Kidney (tissue), 14 donors: ENCODE measurements around the gene ARF6. TPM values are rescaled to one million over a fixed set of nuclear protein-coding genes. Genes with fewer than 3 reads are reported as not detected.
"Not testable (repeated sequence)": the region's sequence is repeated elsewhere in the genome, so short reads cannot be mapped to it uniquely, and the experiment has no call there.

ENCODE experiments used
- DNase-seq, 5 donors: peaks; one replicate each; pipeline ENCODE4 v3.0.0-alpha.2; 2013 to 2020
- FAIRE-seq: peaks from 2 replicates; lab custom pipeline; 2012; peaks lifted over from hg19 to GRCh38; lab: Jason Lieb, UNC
- H3K27ac ChIP-seq, 2 donors: one replicate each; pipeline ENCODE4 v1.7.0; 2013; ENCODE audit warnings: low read depth in 2 of 2, low read length in 2 of 2, inconsistent platforms in 1 of 2
- H3K27me3 ChIP-seq: one replicate; pipeline ENCODE4 v1.7.1; 2013; ENCODE audit warnings: low read length, inconsistent platforms; ENCODE audit not compliant: control insufficient read depth, insufficient read depth
- H3K36me3 ChIP-seq, 3 donors: one replicate each; pipeline versions ENCODE4 v1.7.0 to v1.7.1; 2013; ENCODE audit warnings: low read length in 3 of 3, control low read depth in 1 of 3, inconsistent platforms in 1 of 3; ENCODE audit not compliant: insufficient read depth in 3 of 3, control insufficient read depth in 2 of 3
- H3K4me1 ChIP-seq, 3 donors: one replicate each; pipeline versions ENCODE4 v1.7.0 to v1.7.1; 2013; ENCODE audit warnings: low read length in 3 of 3, inconsistent platforms in 1 of 3, low read depth in 1 of 3; ENCODE audit not compliant: control insufficient read depth in 2 of 3, insufficient read depth in 2 of 3
- H3K4me3 ChIP-seq, 3 donors: one replicate each; pipeline versions ENCODE4 v1.7.0 to v1.8.1; 2013; ENCODE audit warnings: low read length in 3 of 3, control low read depth in 1 of 3, inconsistent platforms in 1 of 3
- H3K9ac ChIP-seq, 3 donors: one replicate each; pipeline versions ENCODE4 v1.7.0 to v1.7.1; 2013; ENCODE audit warnings: low read length in 3 of 3, control low read depth in 1 of 3, inconsistent platforms in 1 of 3
- H3K9me3 ChIP-seq, 3 donors: one replicate each; pipeline versions ENCODE4 v1.7.0 to v1.7.1; 2013; ENCODE audit warnings: low read length in 3 of 3, control low read depth in 1 of 3, inconsistent platforms in 1 of 3; ENCODE audit not compliant: control insufficient read depth in 2 of 3, insufficient read depth in 1 of 3
- intact Hi-C: fragments of 100-400 bp; cut with DNase I; formaldehyde crosslinking; loops from one replicate; pipeline ENCODE4 v1.11.1; 2022
- polyA plus RNA-seq: library from polyadenylated mRNA; stranded (reverse); fragments of 350-450 nt; fragmentation: Illumina TruSeq; extraction: RNeasy Lipid Tissue Mini Kit (QIAGEN cat#74804); gene quantifications from one replicate; pipeline ENCODE4 v1.2.3, GENCODE V29; 2014; ENCODE audit warnings: low read depth, low replicate concordance; ENCODE audit not compliant: insufficient read depth
- total RNA-seq: library from RNA; stranded (reverse); fragmentation: NEBNext Ultra II Directional; extraction: Animal tissue kit (Norgen Biotek cat#: 25700); gene quantifications from one replicate; pipeline ENCODE4 v1.2.1, GENCODE V29; 2021
- TF ChIP-seq, protein P1 (sequence below): IDR thresholded peaks from 3 replicates; pipeline ENCODE4 v1.5.1; 2012; ENCODE audit warnings: mild to moderate bottlenecking, moderate library complexity, borderline replicate concordance; ENCODE audit not compliant: insufficient read depth; ENCODE audit errors: extremely low read depth
- donor health status: control.
- donor health status: control.
- donor health status: control.
- donor health status: control.
- donor health status: control.
- donor health status: DM: yes; HTN: yes; CAD: no.
- donor health status: Normal renal cell carcinoma (clear cell type).

The ARF6 gene
- total and polyA plus RNA-seq, 2 donors from 2014 or later, result 38.9 to 87.1 TPM

DNA sequence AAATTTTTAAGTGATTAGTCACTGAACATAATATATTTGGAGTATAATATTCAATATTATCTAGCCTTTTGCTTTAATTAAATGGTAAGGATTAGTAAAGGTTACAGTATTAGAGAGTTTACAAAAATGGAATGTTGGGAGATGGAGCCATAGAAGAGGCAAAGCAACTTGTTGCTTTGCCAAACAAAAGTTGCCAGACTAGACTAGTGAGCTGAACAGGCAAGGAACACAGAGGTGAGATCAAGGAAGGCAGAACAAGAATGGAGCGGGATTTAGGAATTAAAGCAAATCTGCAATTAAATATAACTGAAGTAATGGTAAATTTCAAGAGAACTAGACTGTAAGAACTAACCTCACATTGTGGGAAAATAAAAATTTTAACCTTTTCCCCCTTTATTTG is 5.1 kb downstream of the ARF6 start:
- DNase-seq (no peak), FAIRE-seq (no peak)
- H3K4me3 ChIP-seq, result peak overlapping the region in 1 of 3 donors; percentile 28
- H3K27ac ChIP-seq, result peak overlapping the region; percentile 7 to 9
- H3K36me3 ChIP-seq, result peaks cover 0 to 18% (median 3%) of the 10 kb centered on the region in 3 donors
- TF ChIP-seq, protein P1, sequence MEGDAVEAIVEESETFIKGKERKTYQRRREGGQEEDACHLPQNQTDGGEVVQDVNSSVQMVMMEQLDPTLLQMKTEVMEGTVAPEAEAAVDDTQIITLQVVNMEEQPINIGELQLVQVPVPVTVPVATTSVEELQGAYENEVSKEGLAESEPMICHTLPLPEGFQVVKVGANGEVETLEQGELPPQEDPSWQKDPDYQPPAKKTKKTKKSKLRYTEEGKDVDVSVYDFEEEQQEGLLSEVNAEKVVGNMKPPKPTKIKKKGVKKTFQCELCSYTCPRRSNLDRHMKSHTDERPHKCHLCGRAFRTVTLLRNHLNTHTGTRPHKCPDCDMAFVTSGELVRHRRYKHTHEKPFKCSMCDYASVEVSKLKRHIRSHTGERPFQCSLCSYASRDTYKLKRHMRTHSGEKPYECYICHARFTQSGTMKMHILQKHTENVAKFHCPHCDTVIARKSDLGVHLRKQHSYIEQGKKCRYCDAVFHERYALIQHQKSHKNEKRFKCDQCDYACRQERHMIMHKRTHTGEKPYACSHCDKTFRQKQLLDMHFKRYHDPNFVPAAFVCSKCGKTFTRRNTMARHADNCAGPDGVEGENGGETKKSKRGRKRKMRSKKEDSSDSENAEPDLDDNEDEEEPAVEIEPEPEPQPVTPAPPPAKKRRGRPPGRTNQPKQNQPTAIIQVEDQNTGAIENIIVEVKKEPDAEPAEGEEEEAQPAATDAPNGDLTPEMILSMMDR, result no peak
- intact Hi-C loops, result no loop called here
- no peaks in the 10 kb centered on the region for H3K9me3 ChIP-seq
- peaks cover 3 to 20% (median 3%) of the 10 kb centered on the region in 3 donors for H3K4me1 ChIP-seq
- peak overlapping the region in 1 of 3 donors; percentile 13 for H3K9ac ChIP-seq
- no peaks in the 10 kb centered on the region for H3K27me3 ChIP-seq

DNA sequence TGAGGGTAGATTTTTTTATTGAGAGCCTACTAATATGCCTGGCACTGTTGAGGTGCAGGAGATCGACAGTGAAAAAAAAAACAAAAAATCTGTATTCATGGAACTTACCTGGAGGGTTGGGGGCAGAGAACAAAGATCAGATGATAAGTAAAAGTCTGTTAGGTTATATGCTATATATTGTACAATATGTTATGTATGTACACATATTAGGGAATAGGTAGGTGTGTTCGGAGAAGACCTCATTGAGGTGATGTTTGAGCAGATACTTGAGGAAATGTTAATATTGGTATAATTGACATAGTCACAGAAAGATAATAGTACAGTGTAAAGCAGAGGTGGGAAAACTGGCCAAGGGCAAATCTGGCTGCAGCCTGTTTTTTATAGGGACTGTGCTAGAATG is 5.6 kb downstream of the ARF6 start:
- H3K36me3 ChIP-seq, result peaks cover 0 to 18% (median 3%) of the 10 kb centered on the region in 3 donors
- H3K27me3 ChIP-seq, result no peaks in the 10 kb centered on the region
- no peak for FAIRE-seq
- DNase-seq, result no peak
- H3K4me1 ChIP-seq, result peaks cover 3 to 20% (median 3%) of the 10 kb centered on the region in 3 donors
- intact Hi-C loops, result no loop called here
- H3K4me3 ChIP-seq, result peak overlapping the region in 1 of 3 donors; percentile 28
- peak overlapping the region; percentile 9 to 36 for H3K27ac ChIP-seq
- H3K9ac ChIP-seq, result peak overlapping the region in 1 of 3 donors; percentile 13
- TF ChIP-seq, protein P1, result no peak
- H3K9me3 ChIP-seq, result no peaks in the 10 kb centered on the region

DNA sequence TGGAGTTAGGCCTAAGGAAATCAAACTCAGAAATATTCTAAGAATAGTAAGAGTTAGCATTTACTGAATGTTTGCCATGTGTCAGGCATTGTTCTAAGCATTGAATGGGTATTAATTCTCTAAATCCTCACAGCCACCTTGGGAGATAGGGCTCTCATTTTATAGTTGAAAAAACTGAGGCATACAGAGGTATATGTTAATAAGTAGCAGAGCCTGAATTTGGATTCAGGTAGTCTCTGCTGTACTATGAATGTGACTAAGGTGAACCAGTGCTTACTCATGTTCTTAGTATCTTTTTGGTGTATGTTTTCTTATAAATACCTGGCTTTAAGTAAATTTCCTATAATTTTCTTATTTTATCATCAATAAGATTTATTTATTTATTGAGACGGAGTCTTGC is 8.1 kb downstream of the ARF6 start:
- DNase-seq (no peak), FAIRE-seq (no peak)
- no peaks in the 10 kb centered on the region for H3K27me3 ChIP-seq
- peaks cover 0 to 18% (median 3%) of the 10 kb centered on the region in 3 donors for H3K4me1 ChIP-seq
- H3K9me3 ChIP-seq, result no peaks in the 10 kb centered on the region
- intact Hi-C loops, result no loop called here
- no peaks in the 10 kb centered on the region for H3K36me3 ChIP-seq
- TF ChIP-seq, protein P1, result no peak
- no peak overlapping the region for H3K27ac ChIP-seq
- no peak overlapping the region for H3K4me3 ChIP-seq
- no peak overlapping the region for H3K9ac ChIP-seq

DNA sequence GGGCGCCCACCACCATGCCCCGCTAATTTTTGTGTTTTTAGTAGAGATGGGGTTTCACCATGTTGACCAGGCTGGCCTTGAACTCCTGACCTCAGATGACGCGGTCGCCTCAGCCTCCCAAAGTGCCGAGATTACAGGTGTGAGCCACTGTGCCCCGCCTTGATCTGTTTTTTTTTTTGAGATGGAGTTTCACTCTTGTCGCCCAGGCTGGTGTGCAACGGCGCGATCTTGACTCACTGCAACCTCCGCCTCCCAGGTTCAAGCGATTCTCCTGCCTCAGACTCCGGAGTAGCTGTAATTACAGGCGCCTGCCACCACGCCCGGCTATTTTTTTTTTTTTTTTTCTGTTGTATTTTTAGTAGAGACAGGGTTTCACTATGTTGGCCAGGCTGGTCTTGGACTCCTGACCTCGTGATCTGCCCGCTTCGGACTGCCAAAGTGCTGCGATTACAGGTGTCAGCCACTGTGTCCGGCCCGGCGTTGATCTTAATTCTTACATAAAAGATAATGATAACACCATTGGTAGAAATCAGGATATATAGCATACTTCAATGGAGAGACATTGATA is 9.9 kb downstream of the ARF6 start:
- H3K9ac ChIP-seq, H3K9me3 ChIP-seq, intact Hi-C loops, H3K36me3 ChIP-seq, FAIRE-seq, H3K4me3 ChIP-seq, H3K27me3 ChIP-seq, H3K27ac ChIP-seq: not testable (repeated sequence)
- peaks cover 0 to 13% (median 0%) of the 10 kb centered on the region in 3 donors for H3K4me1 ChIP-seq
- DNase-seq, result peak in 1 of 5 donors; percentile 59
